Activated CD4-positive, alpha-beta memory T cell treated with anti-CD3 and anti-CD28 coated beads for 36 hours (primary cell): ENCODE results near the gene SCNN1G. TPM values are rescaled to one million over a fixed set of nuclear protein-coding genes. Genes with fewer than 3 reads are reported as not detected.
"Not testable (repeated sequence)": the region's sequence is repeated elsewhere in the genome, so short reads cannot be mapped to it uniquely, and the experiment has no call there.

Source experiments
- CTCF ChIA-PET: fragments of 350-600 bp; sonication (Branson Sonifier 250); formaldehyde crosslinking; loops from one replicate; lab custom pipeline; 2021; ENCODE audit warnings: antibody characterized with exemption, inconsistent platforms; lab: Charles Lee
- POLR2A ChIA-PET: fragments of 350-600 bp; sonication (Branson Sonifier 250); formaldehyde crosslinking; loops from one replicate; lab custom pipeline; 2021; ENCODE audit warnings: antibody characterized with exemption; lab: Charles Lee
- DNase-seq: peaks from one replicate; pipeline ENCODE4 v3.0.0-alpha.2; 2020
- H3K27ac Mint-ChIP-seq: one replicate; pipeline ENCODE4 v1.8.0; 2021; ENCODE audit warnings: mixed read lengths
- H3K27me3 Mint-ChIP-seq: one replicate; pipeline ENCODE4 v1.8.0; 2021; ENCODE audit warnings: mixed read lengths
- H3K36me3 Mint-ChIP-seq: one replicate; pipeline ENCODE4 v1.8.0; 2021; ENCODE audit warnings: mixed read lengths
- H3K4me1 Mint-ChIP-seq: one replicate; pipeline ENCODE4 v1.8.0; 2021; ENCODE audit warnings: low read depth, mixed read lengths
- H3K4me3 Mint-ChIP-seq: one replicate; pipeline ENCODE4 v1.8.0; 2021; ENCODE audit warnings: mild to moderate bottlenecking, mixed read lengths
- H3K9me3 Mint-ChIP-seq: one replicate; pipeline ENCODE4 v1.8.0; 2021; ENCODE audit warnings: mixed read lengths
- intact Hi-C: fragments of 100-400 bp; cut with micrococcal nuclease; formaldehyde crosslinking; loops from one replicate; pipeline ENCODE4 v1.15.1; 2023
- total RNA-seq, 2 experiments: library from RNA; stranded (reverse); gene quantifications; one replicate each; pipeline ENCODE4 v1.2.3, GENCODE V29; 2021

SCNN1G gene, protein sequence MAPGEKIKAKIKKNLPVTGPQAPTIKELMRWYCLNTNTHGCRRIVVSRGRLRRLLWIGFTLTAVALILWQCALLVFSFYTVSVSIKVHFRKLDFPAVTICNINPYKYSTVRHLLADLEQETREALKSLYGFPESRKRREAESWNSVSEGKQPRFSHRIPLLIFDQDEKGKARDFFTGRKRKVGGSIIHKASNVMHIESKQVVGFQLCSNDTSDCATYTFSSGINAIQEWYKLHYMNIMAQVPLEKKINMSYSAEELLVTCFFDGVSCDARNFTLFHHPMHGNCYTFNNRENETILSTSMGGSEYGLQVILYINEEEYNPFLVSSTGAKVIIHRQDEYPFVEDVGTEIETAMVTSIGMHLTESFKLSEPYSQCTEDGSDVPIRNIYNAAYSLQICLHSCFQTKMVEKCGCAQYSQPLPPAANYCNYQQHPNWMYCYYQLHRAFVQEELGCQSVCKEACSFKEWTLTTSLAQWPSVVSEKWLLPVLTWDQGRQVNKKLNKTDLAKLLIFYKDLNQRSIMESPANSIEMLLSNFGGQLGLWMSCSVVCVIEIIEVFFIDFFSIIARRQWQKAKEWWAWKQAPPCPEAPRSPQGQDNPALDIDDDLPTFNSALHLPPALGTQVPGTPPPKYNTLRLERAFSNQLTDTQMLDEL
- not detected for total RNA-seq

DNA sequence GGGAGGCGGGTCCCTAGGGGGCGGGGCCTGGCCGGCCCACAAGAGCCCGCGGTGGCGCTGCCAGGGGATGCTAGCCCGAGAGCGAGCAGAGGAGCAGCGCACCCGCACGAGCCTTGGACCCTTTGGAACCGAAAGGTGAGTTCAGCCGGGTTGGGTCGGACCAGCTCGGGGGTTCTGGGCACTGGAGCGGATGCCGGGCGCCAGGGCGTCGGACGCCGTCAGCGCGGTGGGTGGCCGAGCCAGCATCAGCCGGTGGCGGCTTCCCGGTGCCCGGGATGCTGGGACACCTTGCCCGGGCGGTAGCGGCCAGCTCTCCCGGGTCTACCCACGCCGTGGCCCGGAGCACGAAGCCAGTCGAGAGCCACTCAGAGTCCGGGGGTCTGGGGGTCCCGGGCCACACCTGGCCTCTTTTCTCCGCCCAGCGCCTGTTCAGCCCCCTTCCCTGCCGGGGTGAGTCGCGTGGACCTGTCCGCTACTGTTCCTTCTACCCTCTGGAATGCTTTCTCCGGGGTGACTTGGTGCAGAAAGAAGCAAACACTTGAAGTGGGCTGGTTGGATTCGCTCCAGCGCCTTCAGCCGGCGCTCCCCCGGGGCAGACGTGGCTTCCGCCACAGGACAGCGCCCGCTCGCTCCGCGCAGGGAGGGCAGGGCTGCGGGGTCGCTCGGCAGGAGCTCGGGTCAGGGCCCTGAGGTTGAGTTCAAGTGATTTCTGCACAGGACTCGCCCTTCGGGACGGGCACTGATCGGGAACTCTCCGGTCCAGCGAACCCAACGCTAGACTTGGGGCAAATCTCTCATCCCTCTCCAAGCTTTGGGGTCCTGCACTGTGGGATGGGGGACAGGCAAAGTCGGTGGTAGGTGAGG is at the start of gene SCNN1G:
Gene SCNN1G, plus strand, starts transcription at position 67 of the 864 bp plus-strand sequence. CDS start 3,527 bp downstream, outside the sequence.
- intact Hi-C loops = loop anchor here (1.0 kb wide), 1 partner anchor 252 kb away; no protein-coding TSS in a partner anchor
- no peak within 1 kb of the TSS for H3K27ac Mint-ChIP-seq
- ChIA-PET POLR2A (no interaction called here), CTCF (interaction anchor here (0.7 to 7.7 kb wide), 3 partner anchors 180 to 252 kb away, joined by 3 to 96 read pairs (median 4); no protein-coding TSS in a partner anchor)
- H3K36me3 Mint-ChIP-seq = no peaks in the 10 kb centered on the region
- peaks cover 47% of the 10 kb centered on the region for H3K27me3 Mint-ChIP-seq
- no peaks in the 10 kb centered on the region for H3K9me3 Mint-ChIP-seq
- peaks cover 7% of the 10 kb centered on the region for H3K4me1 Mint-ChIP-seq
- peak; percentile 8 for DNase-seq
- peak within 1 kb of the TSS; percentile 30 for H3K4me3 Mint-ChIP-seq

DNA sequence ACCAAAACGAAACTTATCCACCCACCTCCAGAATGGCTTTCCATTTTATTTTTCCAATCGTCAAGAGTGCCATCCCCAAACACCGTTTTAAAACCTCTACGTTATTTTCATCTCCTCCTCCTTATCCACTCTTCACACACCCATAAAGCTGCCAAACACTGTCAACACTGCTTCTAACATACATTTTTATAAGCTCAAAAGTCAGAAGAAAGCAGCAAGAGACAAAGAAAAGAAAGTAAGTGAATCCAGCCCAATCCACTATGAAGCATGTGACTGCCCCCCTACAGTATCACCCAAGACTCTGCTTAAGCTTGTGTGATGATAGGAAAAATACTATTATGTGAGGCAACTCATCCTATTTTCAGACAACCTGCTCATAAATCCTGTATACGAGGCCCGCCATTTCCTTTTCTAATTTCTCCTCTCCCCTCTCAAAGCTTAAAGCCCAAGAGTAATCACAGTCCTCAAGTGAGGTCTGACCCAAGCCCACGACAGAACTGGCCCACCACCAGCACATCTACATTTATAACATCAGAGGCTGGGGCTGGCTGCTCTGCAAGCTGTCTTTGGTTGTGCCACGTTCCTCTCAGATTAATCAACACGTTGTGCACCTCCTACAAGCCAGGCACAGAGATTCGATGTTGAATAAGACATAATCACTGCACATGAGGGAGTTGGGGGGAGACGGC is 49.6 kb upstream of the SCNN1G start:
- ChIA-PET POLR2A (no interaction called here), CTCF (no interaction called here)
- no peak overlapping the region for H3K27ac Mint-ChIP-seq
- intact Hi-C loops = no loop called here
- peaks cover 11% of the 10 kb centered on the region for H3K4me1 Mint-ChIP-seq
- peaks cover 14% of the 10 kb centered on the region for H3K9me3 Mint-ChIP-seq
- H3K36me3 Mint-ChIP-seq = peaks cover 8% of the 10 kb centered on the region
- H3K4me3 Mint-ChIP-seq = no peak overlapping the region
- no peak for DNase-seq
- H3K27me3 Mint-ChIP-seq = peaks cover 1% of the 10 kb centered on the region

DNA sequence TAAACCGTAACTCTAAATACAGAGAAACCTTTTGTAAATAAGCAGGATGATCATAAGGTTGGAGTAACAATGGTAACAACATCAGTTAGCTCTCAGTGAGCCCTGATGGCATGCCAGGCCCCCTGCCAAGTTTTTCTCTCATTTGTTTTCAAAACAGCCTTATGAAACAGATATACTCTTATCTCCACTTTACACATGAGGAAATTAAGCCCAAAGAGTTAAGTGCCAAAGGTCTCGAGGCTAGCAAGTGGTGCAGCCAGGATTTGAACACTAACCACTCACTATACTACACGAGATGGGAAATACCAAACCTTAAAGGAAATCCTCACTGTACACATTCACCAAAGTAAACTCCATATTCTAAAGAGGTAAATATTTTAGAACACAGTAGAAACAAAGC is 48.3 kb upstream of the SCNN1G start:
- DNase-seq = no peak
- intact Hi-C loops = no loop called here
- ChIA-PET CTCF (no interaction called here), POLR2A (interaction anchor here (0.6 kb wide), 1 partner anchor 594 kb away, joined by 3 read pairs; no protein-coding TSS in a partner anchor)
- Mint-ChIP-seq H3K27ac (no peak overlapping the region), H3K4me1 (peaks cover 9% of the 10 kb centered on the region), H3K9me3 (peaks cover 18% of the 10 kb centered on the region), H3K4me3 (no peak overlapping the region), H3K36me3 (peaks cover 11% of the 10 kb centered on the region), H3K27me3 (peaks cover 1% of the 10 kb centered on the region)

DNA sequence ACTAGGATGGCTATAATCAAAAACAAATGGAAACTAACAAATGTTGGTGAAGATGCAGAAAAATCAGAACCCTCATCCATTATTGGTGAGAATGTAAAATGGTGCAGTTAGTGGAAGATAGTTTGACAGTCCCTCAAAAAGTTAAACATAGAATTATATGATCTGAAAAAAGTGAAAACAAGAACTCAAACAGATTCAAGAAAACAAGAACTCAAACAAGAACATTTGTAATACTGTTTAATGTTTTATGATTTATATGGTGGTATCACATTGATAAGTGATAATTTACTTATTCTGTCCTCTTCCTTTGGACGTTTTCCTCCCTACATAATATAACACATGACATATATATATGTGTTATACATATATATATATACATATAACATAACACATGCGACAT is 45.3 kb upstream of the SCNN1G start:
- Mint-ChIP-seq H3K27me3 (peaks cover 1% of the 10 kb centered on the region), H3K27ac (no peak overlapping the region), H3K36me3 (peaks cover 11% of the 10 kb centered on the region), H3K9me3 (peaks cover 18% of the 10 kb centered on the region), H3K4me1 (peaks cover 3% of the 10 kb centered on the region), H3K4me3 (no peak overlapping the region)
- ChIA-PET POLR2A (no interaction called here), CTCF (no interaction called here)
- DNase-seq = no peak
- intact Hi-C loops = no loop called here

DNA sequence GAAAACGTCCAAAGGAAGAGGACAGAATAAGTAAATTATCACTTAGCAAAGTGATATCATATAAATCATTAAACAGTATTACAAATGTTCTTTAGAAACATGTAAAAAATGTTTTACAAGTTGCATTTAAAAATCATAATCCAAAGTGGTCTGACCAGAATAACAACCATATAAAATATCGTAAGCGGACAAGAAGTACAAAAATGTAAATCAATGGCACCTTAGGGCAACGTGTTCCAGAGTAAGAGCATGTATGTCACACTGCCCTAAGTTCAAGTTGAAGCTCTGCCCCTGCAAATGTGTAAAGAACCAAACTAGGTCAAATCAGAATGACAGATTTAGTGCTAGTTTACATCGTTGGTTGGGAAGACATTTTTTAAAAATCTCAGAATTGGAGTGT is 44.7 kb upstream of the SCNN1G start:
- DNase-seq = no peak
- Mint-ChIP-seq H3K27ac (no peak overlapping the region), H3K9me3 (peaks cover 18% of the 10 kb centered on the region), H3K27me3 (peaks cover 1% of the 10 kb centered on the region), H3K4me1 (peaks cover under 1% of the 10 kb centered on the region), H3K36me3 (peaks cover 11% of the 10 kb centered on the region), H3K4me3 (no peak overlapping the region)
- ChIA-PET POLR2A (no interaction called here), CTCF (no interaction called here)
- intact Hi-C loops = no loop called here

DNA sequence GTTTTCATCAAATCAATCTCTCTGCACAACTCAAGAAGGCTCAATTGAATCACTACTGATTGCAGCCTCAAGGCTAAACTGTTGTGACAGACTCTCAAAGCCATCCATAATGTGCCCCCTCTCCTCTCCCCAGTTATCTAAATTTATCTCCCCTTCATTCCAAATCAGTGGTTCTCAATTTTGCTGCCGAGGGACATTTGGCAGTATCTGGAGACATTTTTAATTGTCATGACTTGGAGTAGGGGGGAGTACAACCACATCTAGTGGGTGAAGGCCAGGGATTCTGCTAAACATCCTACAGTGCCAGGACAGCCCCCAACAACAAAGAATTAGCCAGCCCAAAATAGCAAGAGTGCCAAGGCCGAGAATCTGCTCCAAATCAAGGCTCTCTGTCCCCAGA is 42.4 kb upstream of the SCNN1G start:
- peaks cover 18% of the 10 kb centered on the region for H3K9me3 Mint-ChIP-seq

DNA sequence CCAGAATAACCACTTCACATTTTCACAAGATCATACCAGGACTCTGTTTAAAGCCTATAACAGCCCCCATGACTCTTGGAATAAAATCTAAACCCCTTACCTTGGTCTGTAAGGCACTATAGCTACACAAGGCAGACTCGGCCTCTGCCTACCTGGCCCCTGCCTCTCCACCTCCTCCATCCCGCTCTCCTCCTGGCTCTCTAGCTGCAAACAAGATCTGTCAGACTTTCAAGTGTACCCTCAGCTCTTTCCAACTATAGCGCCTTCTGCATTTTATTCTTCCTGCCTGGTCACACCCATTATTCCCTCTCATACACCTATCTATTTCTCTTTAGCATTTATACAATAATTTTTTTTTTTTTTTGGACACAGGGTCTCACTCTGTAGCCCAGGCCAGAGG is 41.5 kb upstream of the SCNN1G start:
- POLR2A ChIA-PET = no interaction called here
- no peak for DNase-seq
- H3K36me3 Mint-ChIP-seq = peaks cover 11% of the 10 kb centered on the region
- peaks cover 5% of the 10 kb centered on the region for H3K4me1 Mint-ChIP-seq
- CTCF ChIA-PET = no interaction called here
- H3K4me3 Mint-ChIP-seq = no peak overlapping the region
- no peak overlapping the region for H3K27ac Mint-ChIP-seq
- no peaks in the 10 kb centered on the region for H3K27me3 Mint-ChIP-seq
- intact Hi-C loops = no loop called here
- peaks cover 15% of the 10 kb centered on the region for H3K9me3 Mint-ChIP-seq

More for the DNA sequence above, 42.4 kb upstream of the SCNN1G start:
- intact Hi-C loops = no loop called here
- Mint-ChIP-seq H3K4me1 (peaks cover 3% of the 10 kb centered on the region), H3K27me3 (no peaks in the 10 kb centered on the region), H3K27ac (no peak overlapping the region), H3K4me3 (no peak overlapping the region), H3K36me3 (peaks cover 11% of the 10 kb centered on the region)
- DNase-seq = no peak
- CTCF ChIA-PET = no interaction called here
- POLR2A ChIA-PET = no interaction called here

DNA sequence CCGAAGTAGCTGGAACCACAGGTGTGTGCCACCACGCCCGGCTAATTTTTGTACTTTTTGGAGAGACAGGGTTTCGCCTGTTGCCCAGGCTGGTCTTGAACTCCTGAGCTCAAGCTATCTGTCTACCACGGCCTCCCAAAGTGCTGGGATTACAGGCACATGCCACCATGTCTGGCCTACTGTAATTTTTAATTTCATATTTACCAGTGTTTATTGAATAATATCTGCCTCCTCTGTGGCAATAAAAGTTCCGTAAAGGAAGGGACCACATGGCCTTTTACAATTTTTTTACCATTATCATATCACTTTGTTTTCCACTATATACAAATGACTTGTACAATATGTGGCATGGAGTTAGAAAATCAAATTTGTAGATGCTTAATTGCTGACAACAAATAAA is 41.0 kb upstream of the SCNN1G start:
- Mint-ChIP-seq H3K9me3 (peaks cover 14% of the 10 kb centered on the region), H3K27ac (no peak overlapping the region), H3K4me3 (no peak overlapping the region), H3K4me1 (peaks cover 5% of the 10 kb centered on the region), H3K27me3 (no peaks in the 10 kb centered on the region), H3K36me3 (peaks cover 10% of the 10 kb centered on the region)
- intact Hi-C loops = no loop called here
- POLR2A ChIA-PET = no interaction called here
- CTCF ChIA-PET = no interaction called here
- no peak for DNase-seq

DNA sequence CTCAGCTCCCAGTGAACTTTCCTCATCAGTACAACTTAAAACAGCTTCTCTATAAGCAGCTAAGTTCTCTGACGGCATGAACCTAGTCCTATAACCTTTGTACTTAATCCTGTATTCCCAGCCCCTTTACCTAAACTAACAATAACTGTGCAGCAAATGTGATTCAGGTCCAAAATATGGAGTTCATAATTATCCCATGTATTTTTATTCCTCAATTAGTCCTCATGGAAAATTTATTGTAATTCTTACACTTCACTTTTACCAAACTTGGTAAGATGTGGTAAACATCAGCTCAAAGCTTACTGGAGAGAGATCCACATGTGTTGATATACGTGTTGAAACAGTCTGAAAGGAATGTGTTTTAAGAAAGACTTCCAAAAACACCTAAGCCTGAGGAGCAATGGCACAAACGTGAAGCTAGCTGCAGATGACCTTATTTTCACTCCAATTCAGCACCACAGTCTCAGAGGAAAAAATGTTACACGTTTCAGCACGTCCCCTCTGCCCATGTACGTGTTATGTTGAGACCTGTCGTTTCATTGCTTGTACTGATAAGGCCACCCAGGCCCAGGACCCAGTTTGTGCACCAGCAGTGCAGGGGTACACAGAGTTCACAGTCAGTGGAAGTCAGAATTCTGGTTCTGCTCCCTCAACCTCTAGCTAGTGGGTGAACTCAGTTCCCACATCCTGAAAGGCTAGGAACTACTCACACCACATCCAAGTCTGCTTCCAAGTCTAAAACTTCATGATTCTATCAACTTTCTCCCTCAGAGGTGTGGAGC is 40.4 kb upstream of the SCNN1G start:
- intact Hi-C loops = no loop called here
- ChIA-PET CTCF (interaction anchor here (0.6 kb wide), 1 partner anchor 1374 kb away, joined by 3 read pairs; no protein-coding TSS in a partner anchor), POLR2A (no interaction called here)
- H3K27ac Mint-ChIP-seq = no peak overlapping the region
- no peak overlapping the region for H3K4me3 Mint-ChIP-seq
- no peak for DNase-seq
- H3K27me3 Mint-ChIP-seq = no peaks in the 10 kb centered on the region
- H3K9me3 Mint-ChIP-seq = peaks cover 11% of the 10 kb centered on the region
- H3K4me1 Mint-ChIP-seq = peaks cover 5% of the 10 kb centered on the region
- H3K36me3 Mint-ChIP-seq = peaks cover 7% of the 10 kb centered on the region

DNA sequence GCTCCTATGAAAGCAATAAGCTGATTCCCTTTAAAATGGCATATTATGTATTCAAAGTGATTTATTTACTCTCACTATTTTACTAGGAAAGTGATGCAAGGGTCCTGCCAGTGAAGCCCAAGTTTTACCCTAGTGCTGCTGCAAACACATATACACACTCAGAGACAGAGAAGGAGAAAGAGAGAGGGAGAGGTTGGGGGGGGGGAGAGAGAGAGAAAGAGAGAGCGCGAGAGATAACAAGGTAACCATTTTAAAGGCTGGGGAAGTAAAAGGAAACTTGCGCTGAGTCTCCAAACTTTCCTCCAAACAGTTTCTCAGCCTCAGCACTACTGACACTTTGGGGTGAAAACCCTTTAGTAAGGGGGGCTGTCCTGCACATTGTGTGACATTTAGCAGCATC is 39.2 kb upstream of the SCNN1G start:
- peaks cover 2% of the 10 kb centered on the region for H3K9me3 Mint-ChIP-seq
- no peak overlapping the region for H3K27ac Mint-ChIP-seq
- DNase-seq = no peak
- ChIA-PET POLR2A (no interaction called here), CTCF (no interaction called here)
- H3K36me3 Mint-ChIP-seq = peaks cover 4% of the 10 kb centered on the region
- no peak overlapping the region for H3K4me3 Mint-ChIP-seq
- intact Hi-C loops = no loop called here
- H3K4me1 Mint-ChIP-seq = peaks cover 13% of the 10 kb centered on the region
- H3K27me3 Mint-ChIP-seq = no peaks in the 10 kb centered on the region

DNA sequence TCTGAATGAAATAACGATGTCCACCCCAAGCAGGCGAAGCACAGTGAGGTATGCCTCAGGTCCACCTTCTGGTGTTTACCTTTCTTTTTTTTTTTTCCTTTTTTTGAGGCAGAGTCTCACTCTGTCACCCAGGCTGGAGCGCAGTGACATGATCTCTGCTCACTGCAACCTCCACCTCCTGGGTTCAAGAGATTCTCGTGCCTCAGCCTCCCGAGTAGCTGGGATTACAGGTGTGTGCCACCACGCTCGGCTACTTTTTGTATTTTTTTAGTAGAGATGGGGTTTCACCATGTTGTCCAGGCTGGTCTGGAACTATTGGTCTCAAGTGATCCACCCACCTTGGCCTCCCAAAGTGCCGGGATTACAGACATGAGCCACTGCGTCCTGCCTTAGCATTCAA is 38.2 kb upstream of the SCNN1G start:
- CTCF ChIA-PET, POLR2A ChIA-PET, H3K4me3 Mint-ChIP-seq, H3K36me3 Mint-ChIP-seq, H3K9me3 Mint-ChIP-seq, H3K27ac Mint-ChIP-seq, intact Hi-C loops, DNase-seq, H3K27me3 Mint-ChIP-seq: not testable (repeated sequence)
- peaks cover 13% of the 10 kb centered on the region for H3K4me1 Mint-ChIP-seq
